SU-DHL-6 (cell line): ENCODE results near the gene IGLL5.

Source experiments
- EZH2phosphoT487 ChIP-seq: fragments of 200-600 bp; sonication (generic), shearing (Covaris generic); conservative IDR thresholded peaks from 2 replicates; pipeline ENCODE4 v1.6.1; 2018; ENCODE audit warnings: mild to moderate bottlenecking, antibody characterized with exemption, low read length, moderate library complexity, mixed read lengths
- TF ChIP-seq, protein P1 (sequence below): fragments of 200-600 bp; sonication (generic); IDR thresholded peaks from one replicate; pipeline ENCODE4 v1.5.1; 2017; ENCODE audit warnings: antibody characterized with exemption, mild to moderate bottlenecking, low read length, moderate library complexity; ENCODE audit not compliant: insufficient read depth, poor library complexity, severe bottlenecking

DNA sequence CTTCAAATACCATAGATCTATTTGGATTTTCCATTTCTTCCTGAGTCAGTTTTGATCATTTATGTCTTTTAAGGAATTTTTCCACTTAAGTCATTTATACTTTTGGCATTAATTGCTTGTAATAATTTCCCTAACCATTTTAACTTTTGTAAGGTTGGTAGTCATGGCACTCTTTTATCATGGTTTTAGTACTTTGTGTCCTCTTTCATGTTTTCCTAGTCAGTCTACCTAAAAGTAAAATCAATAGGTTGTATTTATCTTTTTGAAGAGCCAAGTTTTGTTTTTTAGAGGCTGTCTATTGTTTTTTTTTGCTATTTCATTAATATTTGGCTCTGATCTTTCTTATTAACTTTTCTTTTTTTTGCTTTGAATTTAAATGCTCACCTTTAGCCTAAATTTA lies 45.5 kb upstream of the IGLL5 start:
- TF ChIP-seq, protein P1, sequence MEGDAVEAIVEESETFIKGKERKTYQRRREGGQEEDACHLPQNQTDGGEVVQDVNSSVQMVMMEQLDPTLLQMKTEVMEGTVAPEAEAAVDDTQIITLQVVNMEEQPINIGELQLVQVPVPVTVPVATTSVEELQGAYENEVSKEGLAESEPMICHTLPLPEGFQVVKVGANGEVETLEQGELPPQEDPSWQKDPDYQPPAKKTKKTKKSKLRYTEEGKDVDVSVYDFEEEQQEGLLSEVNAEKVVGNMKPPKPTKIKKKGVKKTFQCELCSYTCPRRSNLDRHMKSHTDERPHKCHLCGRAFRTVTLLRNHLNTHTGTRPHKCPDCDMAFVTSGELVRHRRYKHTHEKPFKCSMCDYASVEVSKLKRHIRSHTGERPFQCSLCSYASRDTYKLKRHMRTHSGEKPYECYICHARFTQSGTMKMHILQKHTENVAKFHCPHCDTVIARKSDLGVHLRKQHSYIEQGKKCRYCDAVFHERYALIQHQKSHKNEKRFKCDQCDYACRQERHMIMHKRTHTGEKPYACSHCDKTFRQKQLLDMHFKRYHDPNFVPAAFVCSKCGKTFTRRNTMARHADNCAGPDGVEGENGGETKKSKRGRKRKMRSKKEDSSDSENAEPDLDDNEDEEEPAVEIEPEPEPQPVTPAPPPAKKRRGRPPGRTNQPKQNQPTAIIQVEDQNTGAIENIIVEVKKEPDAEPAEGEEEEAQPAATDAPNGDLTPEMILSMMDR: no peak
- no peak for TF ChIP-seq EZH2phosphoT487
